Measurements from ENCODE around the gene PARVA.
"Not testable (repeated sequence)": the region's sequence is repeated elsewhere in the genome, so short reads cannot be mapped to it uniquely, and the experiment has no call there.

PARVA gene, protein sequence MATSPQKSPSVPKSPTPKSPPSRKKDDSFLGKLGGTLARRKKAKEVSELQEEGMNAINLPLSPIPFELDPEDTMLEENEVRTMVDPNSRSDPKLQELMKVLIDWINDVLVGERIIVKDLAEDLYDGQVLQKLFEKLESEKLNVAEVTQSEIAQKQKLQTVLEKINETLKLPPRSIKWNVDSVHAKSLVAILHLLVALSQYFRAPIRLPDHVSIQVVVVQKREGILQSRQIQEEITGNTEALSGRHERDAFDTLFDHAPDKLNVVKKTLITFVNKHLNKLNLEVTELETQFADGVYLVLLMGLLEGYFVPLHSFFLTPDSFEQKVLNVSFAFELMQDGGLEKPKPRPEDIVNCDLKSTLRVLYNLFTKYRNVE

DNA sequence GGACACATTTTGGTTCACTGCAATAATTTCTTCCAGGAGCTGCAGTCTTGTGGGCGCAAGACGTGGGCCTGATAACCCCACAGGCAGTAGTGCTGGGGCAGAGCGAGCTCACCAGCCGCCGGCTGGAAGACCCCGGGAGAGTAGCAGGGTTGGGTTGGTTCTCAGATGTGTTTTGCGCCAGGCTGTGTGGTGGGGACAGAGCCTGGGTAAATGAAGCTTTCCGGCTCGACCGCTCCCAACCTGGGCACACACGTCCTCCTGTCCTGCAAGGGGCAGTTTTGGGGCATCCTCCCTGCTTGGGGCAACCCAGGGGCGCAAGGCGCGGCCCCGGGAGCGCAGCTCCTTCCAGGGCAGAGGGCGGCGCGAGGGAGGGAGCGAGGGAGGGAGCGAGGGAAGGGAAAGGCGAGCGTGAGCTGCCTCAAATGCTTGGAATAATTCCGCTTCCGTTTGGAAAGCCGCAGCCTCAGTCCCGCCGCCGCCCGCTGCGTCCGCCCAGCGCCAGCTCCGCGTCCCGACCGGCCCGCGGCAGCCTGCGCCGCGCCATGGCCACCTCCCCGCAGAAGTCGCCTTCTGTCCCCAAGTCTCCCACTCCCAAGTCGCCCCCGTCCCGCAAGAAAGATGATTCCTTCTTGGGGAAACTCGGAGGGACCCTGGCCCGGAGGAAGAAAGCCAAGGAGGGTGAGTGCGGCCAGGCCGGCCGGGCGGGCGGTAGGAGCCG is at the start of gene PARVA:
TSS of gene PARVA (plus strand) at position 466 of the 718 bp plus-strand sequence. CDS start at position 543, 77 bp downstream.
- no peak for DNase-seq

GRCh38 chr11:12329169-12329568 is 48.2 kb upstream of the PARVA start:
- DNase-seq: no peak

- DNase-seq: peak; percentile 56
Observed at GRCh38 chr11:12329797-12330196, 47.6 kb upstream of the PARVA start.

- peak; percentile 52 for DNase-seq
Observed at GRCh38 chr11:12330485-12331231, 46.7 kb upstream of the PARVA start.

GRCh38 chr11:12331239-12331874 is 46.0 kb upstream of the PARVA start:
- DNase-seq: peak; percentile 69

GRCh38 chr11:12343526-12343925 is 33.8 kb upstream of the PARVA start:
- DNase-seq: no peak

DNA sequence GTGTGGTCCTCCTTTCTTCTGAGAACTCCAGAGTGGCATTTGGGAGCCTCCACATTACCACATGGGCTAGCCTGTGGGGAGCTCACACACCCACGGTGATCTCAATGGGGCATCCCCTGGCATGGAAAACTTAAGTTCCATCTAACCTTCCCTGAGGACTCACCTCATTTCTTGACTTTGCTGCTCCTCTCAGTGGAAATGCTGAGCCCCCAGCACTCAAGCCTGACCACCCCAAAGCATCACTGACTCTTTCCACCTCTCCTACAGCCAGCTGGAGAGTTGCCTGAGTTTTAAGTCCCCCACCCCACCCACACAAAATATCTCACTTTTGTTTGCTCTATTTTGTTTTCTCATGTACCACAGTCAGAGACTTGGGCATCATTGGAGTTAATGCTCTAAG is 23.8 kb upstream of the PARVA start:
- no peak for DNase-seq

DNA sequence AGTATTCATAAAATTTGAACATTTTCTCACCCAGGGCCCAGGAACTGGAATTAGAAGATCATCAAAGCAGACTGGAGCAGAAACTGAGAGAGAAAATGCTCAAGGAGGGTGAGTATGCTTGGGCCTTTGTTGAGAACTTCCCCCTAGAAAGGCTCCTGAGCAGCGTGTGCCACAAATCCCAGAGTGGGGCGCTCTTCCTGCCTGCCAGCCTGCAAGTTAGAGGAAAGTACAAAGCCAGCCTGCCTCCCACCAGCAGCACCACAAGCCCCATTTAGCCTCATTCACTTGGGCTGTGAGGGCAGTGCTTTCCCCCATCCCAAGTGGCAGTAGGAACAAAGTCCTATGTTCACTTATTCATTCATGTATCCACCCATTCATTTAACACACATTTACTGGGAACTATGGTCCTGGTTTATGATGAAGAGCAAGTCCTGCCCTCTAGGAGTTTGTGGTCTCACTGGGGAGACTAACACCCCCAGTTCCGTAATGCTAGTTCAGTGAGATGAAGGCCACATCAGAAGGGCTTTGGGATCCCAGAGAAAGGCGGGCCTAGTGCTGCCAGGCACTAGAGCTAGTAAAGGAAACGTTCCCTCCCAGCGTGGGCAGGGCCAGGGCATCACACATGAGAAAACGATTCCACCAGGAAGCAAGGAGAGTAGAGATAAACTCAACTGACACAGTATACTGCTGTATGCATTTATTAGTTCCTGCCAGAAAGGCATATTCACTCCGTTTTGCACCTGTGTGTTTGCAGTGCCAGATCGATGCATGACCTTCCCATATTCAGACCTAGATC is 22.4 kb upstream of the PARVA start:
- DNase-seq: no peak

- DNase-seq: no peak
Observed at GRCh38 chr11:12356944-12357655, 20.3 kb upstream of the PARVA start.

DNA sequence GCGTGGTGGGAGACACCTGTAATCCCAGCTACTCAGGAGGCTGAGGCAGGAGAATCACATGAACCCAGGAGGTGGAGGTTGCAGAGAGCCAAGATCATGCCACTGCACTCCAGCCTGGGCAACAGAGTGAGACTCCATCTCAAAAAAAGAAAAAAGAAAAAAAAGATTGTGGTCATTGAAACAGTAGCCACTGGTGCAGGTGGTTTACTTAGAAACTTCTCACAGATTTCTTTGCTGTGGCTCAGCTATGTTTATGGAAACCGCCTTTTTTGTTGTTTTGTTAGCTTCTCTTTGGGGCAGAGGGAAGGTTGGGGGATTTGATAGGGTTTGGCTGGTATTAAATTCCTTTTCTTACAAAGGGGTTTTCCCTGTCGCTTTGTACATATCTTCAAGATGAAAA is 19.7 kb upstream of the PARVA start:
- DNase-seq: not testable (repeated sequence)

GRCh38 chr11:12358302-12359188 is 18.8 kb upstream of the PARVA start:
- DNase-seq: no peak

- no peak for DNase-seq
Observed at GRCh38 chr11:12359761-12360160, 17.6 kb upstream of the PARVA start.

DNA sequence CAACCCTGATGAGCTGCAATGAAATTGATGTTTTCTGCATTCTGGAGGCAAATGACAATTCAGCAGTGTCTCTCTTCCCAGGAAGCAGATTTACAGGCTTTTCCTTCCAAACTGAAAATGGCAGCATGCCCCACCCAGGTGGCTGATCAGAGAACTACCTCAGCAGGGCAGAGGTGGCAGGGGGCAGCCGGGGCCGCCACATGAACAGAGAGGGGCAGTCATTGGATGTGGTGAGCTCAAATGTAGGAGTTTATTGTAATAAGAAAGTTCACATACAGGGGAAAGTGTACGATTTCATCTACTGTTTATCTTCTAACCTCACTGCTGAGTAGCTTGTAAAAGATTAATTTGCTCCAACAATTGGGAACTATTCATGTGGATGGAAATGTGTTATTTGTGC is 15.7 kb upstream of the PARVA start:
- DNase-seq: no peak

GRCh38 chr11:12362857-12363256 is 14.5 kb upstream of the PARVA start:
- DNase-seq: no peak

DNA sequence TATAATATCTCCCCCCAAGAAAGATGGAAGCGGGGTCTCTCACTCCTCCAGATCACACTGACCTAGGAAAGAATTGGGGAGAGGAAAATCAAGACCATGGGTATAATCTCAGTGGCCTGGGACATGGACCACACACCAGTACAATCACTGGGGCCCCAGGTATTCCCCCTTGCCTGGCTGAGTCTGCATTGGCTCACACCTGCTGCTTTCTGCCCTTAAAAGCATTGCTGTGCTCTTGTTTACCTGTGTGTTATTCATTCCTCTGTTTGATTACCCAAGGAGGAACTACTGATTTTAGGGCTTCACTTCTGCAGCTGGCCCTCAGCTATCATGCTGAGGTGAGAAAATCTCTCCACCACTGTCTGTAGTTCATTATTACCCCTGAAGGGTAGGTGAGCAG is 14.0 kb upstream of the PARVA start:
- DNase-seq: no peak

DNA sequence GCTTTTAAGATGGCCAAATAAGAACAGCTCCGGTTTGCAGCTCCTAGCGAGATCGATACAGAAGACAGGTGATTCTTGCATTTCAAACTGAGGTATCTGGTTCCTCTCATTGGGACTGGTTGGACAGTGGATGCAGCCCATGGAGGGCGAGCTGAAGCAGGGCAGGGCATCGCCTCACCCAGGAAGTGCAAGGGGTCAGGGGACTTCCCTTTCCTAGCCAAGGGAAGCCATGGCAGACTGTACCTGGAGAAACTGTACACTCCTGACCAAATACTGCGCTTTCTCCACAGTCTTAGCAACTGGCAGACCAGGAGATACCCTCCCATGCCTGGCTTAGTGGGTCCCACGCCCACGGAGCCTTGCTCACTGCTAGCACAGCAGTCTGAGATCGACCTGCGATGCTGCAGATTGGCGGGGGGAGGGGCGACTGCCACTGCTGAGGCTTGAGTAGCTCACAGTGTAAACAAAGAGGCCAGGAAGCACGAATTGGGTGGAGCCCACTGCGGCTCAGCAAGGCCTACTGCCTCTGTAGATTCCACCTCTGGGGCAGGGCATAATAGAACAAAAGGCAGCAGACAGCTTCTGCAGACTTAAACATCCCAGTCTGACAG is 11.3 kb upstream of the PARVA start:
- not testable (repeated sequence) for DNase-seq

DNA sequence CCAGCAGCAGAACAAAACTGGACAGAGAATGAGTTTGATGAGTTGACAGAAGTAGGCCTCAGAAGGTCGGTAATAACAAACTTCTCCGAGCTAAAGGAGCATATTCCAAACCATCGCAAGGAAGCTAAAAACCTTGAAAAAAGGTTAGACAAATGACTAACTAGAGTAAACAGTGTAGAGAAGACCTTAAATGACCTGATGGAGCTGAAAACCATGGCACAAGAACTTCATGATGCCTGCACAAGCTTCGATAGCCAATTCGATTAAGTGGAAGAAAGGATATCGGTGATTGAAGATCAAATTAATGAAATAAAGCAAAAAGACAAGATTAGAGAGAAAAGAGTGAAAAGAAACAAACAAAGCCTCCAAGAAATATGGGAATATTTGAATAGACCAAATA is 10.3 kb upstream of the PARVA start:
- DNase-seq: not testable (repeated sequence)

DNA sequence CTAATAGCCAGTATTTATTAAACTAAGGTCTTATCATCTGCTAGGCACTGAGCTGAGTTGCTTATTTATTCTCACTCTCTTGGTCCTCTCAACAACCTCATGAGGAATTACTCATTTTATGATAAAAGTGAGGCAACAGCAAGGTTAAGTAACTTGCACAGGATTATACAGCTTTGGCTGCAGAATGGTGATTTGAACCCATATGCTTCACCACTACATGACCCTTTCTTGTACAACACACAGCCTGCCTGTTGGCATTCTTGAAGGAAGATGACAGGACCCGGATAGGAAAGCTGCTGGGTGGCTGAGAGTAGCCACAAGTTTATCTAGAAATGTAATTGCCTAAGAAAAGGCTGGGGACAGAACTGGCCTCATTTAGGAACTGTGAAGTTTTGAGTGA is 5.3 kb upstream of the PARVA start:
- no peak for DNase-seq

DNA sequence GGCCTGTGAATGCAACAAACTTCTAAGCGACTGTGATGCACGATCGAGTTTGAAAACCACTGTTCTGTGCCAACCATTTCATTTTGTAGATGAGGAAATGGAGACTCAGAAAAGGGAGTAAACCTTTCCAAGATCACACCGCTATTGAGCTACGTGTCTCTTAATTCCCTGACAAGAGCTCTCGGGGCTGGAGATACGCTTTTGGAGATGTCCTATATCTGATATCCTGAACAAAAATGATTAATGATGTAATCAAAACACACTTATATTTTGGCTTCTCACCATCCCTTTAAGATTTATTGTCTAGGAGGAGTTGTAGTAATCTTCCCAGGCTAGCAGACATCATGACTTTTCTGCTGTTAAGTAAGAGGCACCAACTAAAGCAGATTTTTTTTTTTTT is 1.7 kb upstream of the PARVA start:
- DNase-seq: no peak
